Astrocyte of the spinal cord (primary cell): ENCODE data around the gene SPATA4.

Experiments
- DNase-seq: peaks from one replicate; pipeline ENCODE4 v3.0.0; 2011; ENCODE audit warnings: low read depth, low spot score
- H3K4me3 ChIP-seq: 2 replicates; pipeline ENCODE4 v1.5.1; 2011; ENCODE audit warnings: low read depth, mild to moderate bottlenecking, low read length, moderate library complexity
- CTCF ChIP-seq: IDR thresholded peaks from 2 replicates; pipeline ENCODE4 v1.5.1; 2012; ENCODE audit warnings: low read depth, mild to moderate bottlenecking, low read length, inconsistent platforms
- in situ Hi-C: cut with HindIII; loops from 2 replicates; pipeline ENCODE4 v1.10.0; 2017; ENCODE audit warnings: low sequenced_read_pairs

The SPATA4 gene

DNA sequence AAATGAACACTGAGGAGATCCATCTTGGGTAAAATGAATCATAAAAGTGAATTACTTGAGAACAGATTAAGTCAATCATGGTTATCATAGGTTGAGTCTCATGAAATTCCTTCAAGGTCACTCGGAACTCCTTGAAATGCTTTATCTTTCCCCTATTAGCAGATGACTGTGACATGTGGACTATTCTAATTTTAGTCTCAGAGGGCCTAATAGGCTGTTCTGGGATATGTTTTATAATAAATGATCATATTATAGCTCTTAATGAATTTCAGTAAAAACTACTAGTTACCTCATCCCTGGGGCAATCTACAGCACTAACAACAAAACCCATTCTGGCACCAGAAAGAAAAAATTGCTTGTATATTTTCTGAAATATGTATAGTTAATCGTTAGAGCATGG, 44.7 kb downstream of the SPATA4 start:
- in situ Hi-C loops = no loop called here
- TF ChIP-seq CTCF = no peak
- no peak overlapping the region for H3K4me3 ChIP-seq
- no peak for DNase-seq

GRCh38 chr4:176150356-176150682, 45.1 kb downstream of the SPATA4 start:
- peak; percentile 34 for TF ChIP-seq CTCF
- DNase-seq = peak; percentile 52

DNA sequence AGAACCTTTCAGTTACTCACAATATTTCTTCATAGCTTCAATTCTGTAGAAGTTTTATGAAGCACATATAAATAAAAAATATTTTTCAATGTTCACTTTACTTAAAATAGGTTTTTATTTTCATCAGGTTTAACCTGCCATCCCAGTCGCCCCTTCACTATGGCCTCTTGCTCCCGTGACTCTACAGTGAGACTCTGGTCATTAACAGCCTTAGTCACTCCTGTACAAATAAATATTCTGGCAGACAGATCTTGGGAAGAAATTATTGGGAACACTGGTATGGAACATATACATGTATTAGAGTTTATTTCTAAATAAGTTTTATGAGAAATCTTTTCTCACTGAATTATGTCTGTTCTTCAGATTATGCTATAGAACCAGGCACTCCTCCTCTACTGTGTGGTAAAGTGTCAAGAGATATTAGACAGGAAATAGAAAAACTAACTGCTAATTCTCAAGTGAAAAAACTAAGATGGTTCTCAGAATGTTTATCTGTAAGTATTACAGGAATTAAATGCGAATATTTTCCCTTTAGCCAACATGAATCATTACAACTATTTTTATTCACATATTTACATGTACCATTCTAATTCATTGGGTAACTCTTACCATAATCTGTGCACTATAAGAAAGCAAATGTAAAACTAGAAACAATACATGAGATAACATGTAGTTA, 45.6 kb downstream of the SPATA4 start:
- no peak for DNase-seq
- no peak overlapping the region for H3K4me3 ChIP-seq
- TF ChIP-seq CTCF = no peak
- in situ Hi-C loops = no loop called here

More at GRCh38 chr4:176150356-176150682, 45.1 kb downstream of the SPATA4 start:
- in situ Hi-C loops = no loop called here
- H3K4me3 ChIP-seq = no peak overlapping the region

DNA sequence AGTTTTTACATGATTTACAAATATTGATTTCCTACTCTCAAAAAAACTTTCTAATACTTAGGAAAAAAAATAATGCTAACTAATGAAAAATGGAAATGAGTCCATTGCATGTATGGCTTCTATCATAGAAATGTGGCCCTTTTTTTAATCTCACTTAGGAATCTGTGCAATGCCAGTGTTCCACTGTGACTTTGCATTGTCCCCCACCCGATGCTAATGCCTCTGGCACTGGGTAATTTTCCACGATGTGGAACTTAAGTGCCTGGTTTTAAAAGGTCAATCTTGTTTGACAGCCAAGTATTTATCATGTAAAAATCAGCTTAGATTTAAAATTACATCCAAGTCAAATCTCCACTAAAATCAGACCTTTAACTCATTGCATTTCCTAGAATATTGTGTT, 53.1 kb downstream of the SPATA4 start:
- no peak for DNase-seq
- no peak for TF ChIP-seq CTCF
- H3K4me3 ChIP-seq = no peak overlapping the region
- in situ Hi-C loops = no loop called here

GRCh38 chr4:176139518-176139917, 55.9 kb downstream of the SPATA4 start:
- no peak for DNase-seq
- H3K4me3 ChIP-seq = no peak overlapping the region
- in situ Hi-C loops = no loop called here
- TF ChIP-seq CTCF = no peak

DNA sequence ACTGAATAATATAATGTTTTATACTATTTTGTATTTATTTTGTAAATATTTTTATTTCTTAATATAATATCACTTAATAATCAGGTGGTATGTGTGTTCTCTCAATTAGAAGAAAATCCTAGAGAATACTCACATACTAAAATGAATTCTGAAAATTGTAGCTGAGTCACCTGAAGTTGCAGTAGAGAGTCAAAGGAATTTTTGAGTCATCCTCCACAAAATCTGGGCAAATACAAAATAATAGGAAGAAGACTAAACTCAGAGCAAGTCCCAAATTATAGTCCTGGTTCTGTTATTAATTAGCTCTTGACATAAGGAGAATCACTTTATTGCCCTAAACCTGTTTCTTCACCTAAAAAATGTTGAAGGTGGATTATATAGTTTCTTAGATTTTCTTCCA, 57.8 kb downstream of the SPATA4 start:
- H3K4me3 ChIP-seq = no peak overlapping the region
- TF ChIP-seq CTCF = no peak
- in situ Hi-C loops = no loop called here
- DNase-seq = peak; percentile 32

DNA sequence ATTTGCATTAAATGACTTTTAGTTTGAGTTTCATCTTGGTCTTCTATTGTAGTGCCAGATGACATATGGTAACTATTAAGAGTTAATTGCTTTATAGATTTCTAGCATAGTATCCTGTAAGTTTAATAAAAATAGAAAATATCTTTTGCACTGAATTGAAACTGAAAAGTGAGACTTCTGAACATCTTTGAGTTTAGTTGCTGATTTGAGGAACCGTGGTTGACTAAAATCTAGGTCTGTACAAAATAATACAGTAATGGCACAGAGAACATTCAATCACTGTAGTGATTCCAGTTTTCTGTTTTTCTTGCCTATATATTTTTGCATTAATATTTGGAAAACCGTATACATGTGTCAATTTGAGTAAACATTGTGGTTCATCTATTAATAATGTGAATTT, 60.7 kb downstream of the SPATA4 start:
- in situ Hi-C loops = no loop called here
- no peak for TF ChIP-seq CTCF
- no peak overlapping the region for H3K4me3 ChIP-seq

More for the DNA sequence above, 60.7 kb downstream of the SPATA4 start:
- DNase-seq = no peak
